Pancreas (tissue), 10 donors: ENCODE measurements around the gene PCCA. TPM values are rescaled to one million over a fixed set of nuclear protein-coding genes. Genes with fewer than 3 reads are reported as not detected.

Experiments used
- ATAC-seq, 4 donors: fragments of 200-7000 bp; cut with Tn5 transposase; one replicate each; pipeline versions ENCODE4 v1.8.0 to v1.9.1; 2020; ENCODE audit warnings: mild to moderate bottlenecking in 4 of 4, moderate library complexity in 4 of 4
- DNase-seq, 6 donors: peaks; one replicate each; pipeline ENCODE4 v3.0.0-alpha.2; 2020
- FAIRE-seq: peaks from 2 replicates; lab custom pipeline; 2012; peaks lifted over from hg19 to GRCh38; lab: Jason Lieb, UNC
- H3K27ac ChIP-seq, 4 donors: fragments of 200-600 bp; sonication (generic); 1 replicate in 3 of 4; 2 replicates in 1 of 4; pipeline versions ENCODE4 v1.5.0 to v1.8.0; 2020
- H3K27me3 ChIP-seq, 4 donors: fragments of 200-600 bp; one replicate each; pipeline ENCODE4 v1.8.0; 2021
- H3K36me3 ChIP-seq, 3 donors: fragments of 200-600 bp; sonication (generic) in 1 of 3; one replicate each; pipeline versions ENCODE4 v1.5.0 to v1.8.0; 2020 to 2021
- H3K4me1 ChIP-seq, 3 donors: fragments of 200-600 bp; one replicate each; pipeline ENCODE4 v1.8.0; 2021
- H3K4me3 ChIP-seq, 4 donors: fragments of 200-600 bp; sonication (generic) in 2 of 4; one replicate each; pipeline versions ENCODE4 v1.5.0 to v1.8.0; 2020 to 2021
- H3K9me3 ChIP-seq, 4 donors: fragments of 200-600 bp; one replicate each; pipeline ENCODE4 v1.8.0; 2021
- WGBS, 2 donors: extraction: QIAGEN DNeasy Blood & Tissue Kit; methylation state at CpG; one replicate each; pipeline ENCODE4 v1.1.7; 2013; 5-methylcytosine and 5-hydroxymethylcytosine counted together
- intact Hi-C, 3 donors: fragments of 100-400 bp; cut with DNase I; formaldehyde crosslinking; loops; one replicate each; pipeline versions ENCODE4 v1.11.1 to v1.14.2; 2022
- polyA plus RNA-seq, 2 donors: library from polyadenylated mRNA; stranded (reverse); fragments of 200-250 nt; gene quantifications; one replicate each; pipeline ENCODE4 v1.2.3, GENCODE V29; 2013
- total RNA-seq, 6 donors: library from RNA; stranded (reverse); fragmentation: NEBNext Ultra II Directional in 4 of 6; extraction: Animal tissue kit (Norgen Biotek cat#: 25700) in 4 of 6; gene quantifications; one replicate each; pipeline versions ENCODE4 v1.2.1 to v1.2.4, GENCODE V29; 2021 to 2023
- TF ChIP-seq, protein P1 (sequence below), 4 donors: fragments of 200-600 bp; sonication (generic) in 3 of 4; IDR thresholded peaks; one replicate each; pipeline versions ENCODE4 v1.5.0 to v1.8.0; 2021; ENCODE audit warnings: antibody characterized with exemption in 4 of 4
- donor health status: healthy with polysubstance abuse.
- donor health status: DM: no; HTN: no; CAD: no; lungs with moderate emphysema.
- donor health status: DM: no; HTN: no; CAD: no.
- donor health status: control.
- donor health status: control.
- donor health status: Bipolar disorder and iron deficiency.
- donor health status: DM: yes; HTN: yes; CAD: no.
- donor health status: DM: no; HTN: no; CAD: no.
- donor health status: DM: no; HTN: no; CAD: no.
- donor health status: DM: yes; HTN: yes; CAD: no.

Gene PCCA
- total and polyA plus RNA-seq, 8 donors: 14.2 to 32.1 (median 24.1) TPM

DNA sequence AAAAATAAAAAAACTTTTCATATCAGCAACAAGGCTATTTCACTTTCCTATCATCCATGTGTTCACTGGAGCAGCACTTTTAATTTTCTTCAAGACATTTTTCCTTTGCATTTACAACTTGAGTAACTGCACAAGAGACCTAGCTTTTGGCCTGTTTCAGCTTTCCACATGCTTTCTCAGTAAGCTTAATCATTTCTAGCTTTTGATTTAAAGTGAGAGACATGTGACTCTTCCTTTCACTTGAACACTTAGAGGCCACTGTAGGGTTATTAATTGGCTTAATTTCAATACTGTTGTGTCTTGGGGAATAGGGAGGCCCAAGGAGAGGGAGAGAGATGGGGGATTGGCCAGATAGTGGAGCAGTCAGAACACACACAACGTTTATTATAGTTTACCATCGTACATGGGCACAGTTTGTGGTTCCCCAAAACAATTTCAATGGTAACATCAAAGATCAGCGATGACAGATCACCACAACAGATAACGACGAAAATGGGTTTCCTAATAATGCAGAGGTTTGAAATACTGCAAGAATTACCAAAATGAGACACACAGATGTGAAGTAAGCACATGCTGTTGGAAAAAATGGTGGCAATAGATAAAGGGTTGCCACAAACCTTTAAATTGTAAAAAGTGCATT, 382.1 kb downstream of the PCCA start:
- Histone ChIP-seq H3K36me3 (no peaks in the 10 kb centered on the region), H3K4me3 (no peak overlapping the region), H3K9me3 (no peaks in the 10 kb centered on the region), H3K4me1 (no peaks in the 10 kb centered on the region), H3K27ac (no peak overlapping the region), H3K27me3 (no peaks in the 10 kb centered on the region)
- ATAC-seq (no peak), FAIRE-seq (no peak), DNase-seq (no peak)
- intact Hi-C loops: no loop called here
- 83 to 88% methylated on average over 5 of the region's 5 CpGs for WGBS, 2 donors
- TF ChIP-seq, protein P1, sequence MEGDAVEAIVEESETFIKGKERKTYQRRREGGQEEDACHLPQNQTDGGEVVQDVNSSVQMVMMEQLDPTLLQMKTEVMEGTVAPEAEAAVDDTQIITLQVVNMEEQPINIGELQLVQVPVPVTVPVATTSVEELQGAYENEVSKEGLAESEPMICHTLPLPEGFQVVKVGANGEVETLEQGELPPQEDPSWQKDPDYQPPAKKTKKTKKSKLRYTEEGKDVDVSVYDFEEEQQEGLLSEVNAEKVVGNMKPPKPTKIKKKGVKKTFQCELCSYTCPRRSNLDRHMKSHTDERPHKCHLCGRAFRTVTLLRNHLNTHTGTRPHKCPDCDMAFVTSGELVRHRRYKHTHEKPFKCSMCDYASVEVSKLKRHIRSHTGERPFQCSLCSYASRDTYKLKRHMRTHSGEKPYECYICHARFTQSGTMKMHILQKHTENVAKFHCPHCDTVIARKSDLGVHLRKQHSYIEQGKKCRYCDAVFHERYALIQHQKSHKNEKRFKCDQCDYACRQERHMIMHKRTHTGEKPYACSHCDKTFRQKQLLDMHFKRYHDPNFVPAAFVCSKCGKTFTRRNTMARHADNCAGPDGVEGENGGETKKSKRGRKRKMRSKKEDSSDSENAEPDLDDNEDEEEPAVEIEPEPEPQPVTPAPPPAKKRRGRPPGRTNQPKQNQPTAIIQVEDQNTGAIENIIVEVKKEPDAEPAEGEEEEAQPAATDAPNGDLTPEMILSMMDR (IDR thresholded peaks at IDR 0.05): no peak

DNA sequence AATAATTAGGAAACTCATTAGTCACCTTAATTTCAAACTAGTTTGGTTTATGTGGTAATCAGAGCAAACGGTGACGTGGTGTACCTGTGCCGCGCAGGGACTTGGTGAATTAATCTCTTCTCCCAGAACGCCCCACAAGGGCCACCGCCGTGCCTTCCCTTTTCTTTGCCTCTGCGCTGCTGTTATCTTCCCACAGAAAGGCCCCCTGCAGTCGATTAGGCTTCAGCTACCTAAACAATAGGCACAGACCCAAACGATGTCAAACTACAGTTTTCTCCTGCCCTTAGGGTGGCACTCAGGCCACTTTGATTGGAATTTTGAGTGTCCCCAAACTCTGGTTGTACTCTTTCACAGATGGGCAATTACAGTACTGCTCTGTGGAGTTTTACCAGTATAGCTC, 384.2 kb downstream of the PCCA start:
- Histone ChIP-seq H3K27me3 (no peaks in the 10 kb centered on the region), H3K4me3 (no peak overlapping the region), H3K36me3 (no peaks in the 10 kb centered on the region), H3K9me3 (no peaks in the 10 kb centered on the region), H3K4me1 (no peaks in the 10 kb centered on the region), H3K27ac (no peak overlapping the region)
- 83 to 86% methylated on average over 10 of the region's 10 CpGs for WGBS, 2 donors
- FAIRE-seq: no peak
- no peak for ATAC-seq
- intact Hi-C loops: no loop called here
- DNase-seq: no peak
- TF ChIP-seq, protein P1 (IDR thresholded peaks at IDR 0.05): no peak

DNA sequence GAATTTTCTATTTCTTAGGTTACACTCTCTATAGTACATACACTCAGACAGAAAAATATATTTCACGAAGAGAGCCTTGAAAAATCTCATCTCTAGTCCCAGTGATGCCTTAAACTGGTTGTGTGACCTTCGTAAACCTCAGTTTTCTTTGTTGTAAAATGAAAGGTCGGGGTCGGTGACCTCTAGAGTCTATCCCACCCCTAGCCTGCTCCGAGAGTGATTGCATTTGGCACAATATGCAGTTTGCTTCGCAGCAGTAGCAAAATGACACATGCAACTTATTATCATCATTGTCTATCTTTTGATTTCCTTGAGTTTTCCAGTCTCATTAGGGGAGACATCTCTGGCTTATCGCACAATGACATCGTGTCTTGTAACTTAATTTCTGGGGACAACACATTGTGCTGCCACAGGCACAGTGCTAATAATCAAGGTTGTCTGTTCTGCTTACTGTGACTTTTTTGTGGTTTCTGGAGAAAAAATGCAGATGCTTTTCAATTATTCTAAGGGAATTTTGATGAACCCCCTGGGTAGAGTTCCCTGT, 384.7 kb downstream of the PCCA start:
- FAIRE-seq (no peak), DNase-seq (no peak), ATAC-seq (no peak)
- 95 to 99% methylated on average over 8 of the region's 8 CpGs for whole genome bisulfite sequencing, 2 donors
- H3K27ac ChIP-seq: no peak overlapping the region
- H3K36me3 ChIP-seq: no peaks in the 10 kb centered on the region
- TF ChIP-seq, protein P1 (IDR thresholded peaks at IDR 0.05): no peak
- H3K4me3 ChIP-seq: no peak overlapping the region
- H3K9me3 ChIP-seq: no peaks in the 10 kb centered on the region
- H3K27me3 ChIP-seq: no peaks in the 10 kb centered on the region
- no peaks in the 10 kb centered on the region for H3K4me1 ChIP-seq
- intact Hi-C loops: no loop called here

DNA sequence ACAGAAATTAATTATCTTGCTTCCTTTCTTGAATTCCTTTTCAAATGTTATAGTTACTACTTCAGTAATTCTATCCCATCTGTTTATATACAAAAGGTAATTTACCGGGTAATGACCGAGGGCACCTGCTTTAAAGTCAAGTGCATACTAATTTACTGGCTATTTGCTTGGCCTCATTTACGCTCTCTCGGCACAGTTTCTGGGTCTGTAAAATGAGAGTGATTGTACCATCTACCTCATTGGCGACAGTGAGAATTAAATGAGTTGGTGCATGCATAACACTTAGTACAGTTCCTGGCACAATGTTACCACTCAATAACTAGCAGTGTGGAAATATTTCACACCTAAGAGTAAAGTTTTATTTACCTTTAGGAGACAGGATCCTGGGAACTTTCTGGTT, 388.1 kb downstream of the PCCA start:
- Histone ChIP-seq H3K27ac (no peak overlapping the region), H3K27me3 (no peaks in the 10 kb centered on the region), H3K9me3 (no peaks in the 10 kb centered on the region), H3K4me1 (no peaks in the 10 kb centered on the region), H3K36me3 (no peaks in the 10 kb centered on the region), H3K4me3 (no peak overlapping the region)
- 93 to 96% methylated on average over 5 of the region's 5 CpGs for WGBS, 2 donors
- no peak for FAIRE-seq
- intact Hi-C loops: no loop called here
- DNase-seq: no peak
- TF ChIP-seq, protein P1 (IDR thresholded peaks at IDR 0.05): no peak
- ATAC-seq: no peak

DNA sequence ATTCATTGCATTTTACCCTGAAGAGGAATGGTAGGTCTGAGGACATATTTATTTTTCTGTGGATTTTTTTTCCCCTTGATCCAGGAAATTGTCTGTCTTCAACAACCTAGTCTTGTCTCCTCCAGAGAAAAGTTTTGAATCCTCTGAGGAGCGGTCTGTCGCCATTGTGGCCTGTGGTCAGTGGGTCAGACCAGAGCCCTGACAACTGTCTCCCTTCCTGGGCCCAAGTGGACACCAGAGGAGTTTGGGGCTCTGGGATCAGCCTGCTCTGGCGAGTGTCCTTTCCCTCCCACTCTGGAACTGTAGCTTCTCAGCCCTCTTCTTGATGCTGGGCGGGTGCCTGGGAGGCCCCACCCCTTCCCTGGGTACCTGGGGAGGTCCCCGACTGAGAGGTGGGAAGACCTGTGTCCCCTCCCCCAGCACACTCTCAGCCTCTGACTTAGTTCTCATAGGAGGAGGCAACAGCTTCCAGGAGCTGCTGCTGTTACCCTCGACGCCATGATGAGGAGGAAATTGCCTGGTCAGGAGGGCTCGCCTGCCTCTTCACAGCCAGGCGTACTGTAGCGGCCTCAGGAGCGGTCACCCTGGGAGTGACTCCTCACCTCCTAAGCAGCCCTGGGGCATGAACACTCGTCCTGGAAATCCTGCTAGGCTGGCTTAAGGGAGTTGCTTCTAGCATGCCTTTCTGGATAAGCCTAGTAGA, 389.4 kb downstream of the PCCA start:
- no peak for DNase-seq
- TF ChIP-seq, protein P1 (IDR thresholded peaks at IDR 0.05): no peak
- H3K4me1 ChIP-seq: no peaks in the 10 kb centered on the region
- FAIRE-seq: no peak
- H3K27me3 ChIP-seq: no peaks in the 10 kb centered on the region
- no peaks in the 10 kb centered on the region for H3K9me3 ChIP-seq
- H3K36me3 ChIP-seq: no peaks in the 10 kb centered on the region
- no peak overlapping the region for H3K4me3 ChIP-seq
- intact Hi-C loops: no loop called here
- 92 to 94% methylated on average over 12 of the region's 12 CpGs for WGBS, 2 donors
- ATAC-seq: no peak
- no peak overlapping the region for H3K27ac ChIP-seq
